CD8-positive, alpha-beta memory T cell (primary cell): ENCODE results near the gene ADORA2A. TPM values are rescaled to one million over a fixed set of nuclear protein-coding genes. Genes with fewer than 3 reads are reported as not detected.
A peak's percentile ranks its signal among the peaks of the same experiment; 100 is the strongest.

Experiments
- CTCF ChIA-PET: fragments of 350-600 bp; sonication (Branson Sonifier 250); formaldehyde crosslinking; loops from one replicate; lab custom pipeline; 2021; ENCODE audit warnings: antibody characterized with exemption; lab: Charles Lee
- POLR2A ChIA-PET: fragments of 350-600 bp; sonication (Branson Sonifier 250); formaldehyde crosslinking; loops from one replicate; lab custom pipeline; 2021; ENCODE audit warnings: antibody characterized with exemption; lab: Charles Lee
- DNase-seq, 5 donors: peaks; one replicate each; pipeline versions ENCODE4 v3.0.0 to v3.0.0-alpha.2; 2020 to 2022; ENCODE audit warnings: mixed read lengths in 1 of 5
- H3K27ac ChIP-seq: one replicate; pipeline ENCODE4 v1.7.0; 2013; ENCODE audit warnings: low read depth, mild to moderate bottlenecking, low read length, moderate library complexity
- H3K27me3 ChIP-seq: 2 replicates; pipeline ENCODE4 v1.7.0; 2013; ENCODE audit warnings: low read length, mild to moderate bottlenecking; ENCODE audit not compliant: insufficient read depth, poor library complexity, severe bottlenecking
- H3K36me3 ChIP-seq: 2 replicates; pipeline ENCODE4 v1.7.0; 2013; ENCODE audit warnings: mild to moderate bottlenecking, low read length, moderate library complexity; ENCODE audit not compliant: insufficient read depth
- H3K4me1 ChIP-seq: 2 replicates; pipeline ENCODE4 v1.7.0; 2013; ENCODE audit warnings: mild to moderate bottlenecking, low read length, moderate library complexity; ENCODE audit not compliant: insufficient read depth
- H3K4me3 ChIP-seq: 2 replicates; pipeline ENCODE4 v1.7.0; 2013; ENCODE audit warnings: mild to moderate bottlenecking, low read length
- H3K9me3 ChIP-seq: 2 replicates; pipeline ENCODE4 v1.7.0; 2013; ENCODE audit warnings: mild to moderate bottlenecking, low read length
- H3K27ac Mint-ChIP-seq, 8 donors: one replicate each; pipeline ENCODE4 v1.8.0; 2020 to 2021; ENCODE audit warnings: mixed read lengths in 8 of 8, mild to moderate bottlenecking in 6 of 8, inconsistent platforms in 3 of 8, moderate library complexity in 3 of 8
- H3K27me3 Mint-ChIP-seq, 2 donors: one replicate each; pipeline ENCODE4 v1.8.0; 2020 to 2021; ENCODE audit warnings: mixed read lengths in 2 of 2, mild to moderate bottlenecking in 1 of 2, moderate library complexity in 1 of 2
- H3K36me3 Mint-ChIP-seq, 3 donors: one replicate each; pipeline ENCODE4 v1.8.0; 2020 to 2021; ENCODE audit warnings: mixed read lengths in 3 of 3, inconsistent platforms in 1 of 3, mild to moderate bottlenecking in 1 of 3
- H3K4me1 Mint-ChIP-seq, 3 donors: one replicate each; pipeline ENCODE4 v1.8.0; 2020 to 2021; ENCODE audit warnings: mixed read lengths in 3 of 3, inconsistent platforms in 1 of 3, mild to moderate bottlenecking in 1 of 3
- H3K4me3 Mint-ChIP-seq, 7 donors: one replicate each; pipeline ENCODE4 v1.8.0; 2020 to 2021; ENCODE audit warnings: mixed read lengths in 7 of 7, mild to moderate bottlenecking in 6 of 7, moderate library complexity in 4 of 7, inconsistent platforms in 2 of 7
- H3K9me3 Mint-ChIP-seq, 5 donors: one replicate each; pipeline ENCODE4 v1.8.0; 2020 to 2022; ENCODE audit warnings: mixed read lengths in 5 of 5, mild to moderate bottlenecking in 3 of 5, moderate library complexity in 2 of 5, inconsistent platforms in 1 of 5
- polyA plus RNA-seq: library from polyadenylated mRNA; unstranded; fragments of 300-500 nt; fragmentation: Illumina TruSeq; gene quantifications from one replicate; pipeline ENCODE4 v1.2.3, GENCODE V29; 2021
- total RNA-seq, 2 experiments: library from RNA; stranded (reverse); gene quantifications; one replicate each; pipeline ENCODE4 v1.2.3, GENCODE V29; 2021

ADORA2A gene
- total and polyA plus RNA-seq, 3 experiments from 2014 or later = 23.2 to 89.6 (median 26.7) TPM

DNA sequence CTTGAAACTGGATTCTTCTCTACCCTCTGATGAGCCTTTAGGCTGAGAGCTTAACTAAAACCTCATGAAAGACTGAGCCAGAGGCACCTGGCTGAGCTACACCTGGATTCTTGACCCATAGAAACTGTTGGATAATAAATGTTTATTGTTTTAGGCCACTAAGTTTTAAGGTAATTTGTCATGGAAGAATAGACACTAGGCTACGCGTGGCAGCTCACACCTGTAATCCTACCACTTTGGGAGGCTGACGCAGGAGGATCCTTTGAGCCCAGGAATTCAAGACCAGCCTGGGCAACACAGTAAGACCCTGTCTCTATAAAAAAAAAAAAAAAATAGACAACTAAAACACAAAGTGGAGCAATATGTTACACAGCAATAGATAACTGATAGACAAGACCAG is 38.6 kb downstream of the ADORA2A start:
- H3K4me1 ChIP-seq = peaks cover 5% of the 10 kb centered on the region
- no peak overlapping the region for H3K4me3 ChIP-seq
- H3K9me3 ChIP-seq = no peaks in the 10 kb centered on the region
- Mint-ChIP-seq H3K27me3 (no peaks in the 10 kb centered on the region), H3K27ac (peak overlapping the region in 1 of 8 donors; percentile 90), H3K4me3 (no peak overlapping the region), H3K4me1 (peaks cover 0 to 2% (median 0%) of the 10 kb centered on the region in 3 donors), H3K36me3 (no peaks in the 10 kb centered on the region), H3K9me3 (no peaks in the 10 kb centered on the region)
- ChIA-PET POLR2A (no interaction called here), CTCF (interaction anchor here (0.7 kb wide), 1 partner anchor 88 kb away, joined by 3 read pairs; no protein-coding TSS in a partner anchor)
- no peak for DNase-seq
- H3K27me3 ChIP-seq = no peaks in the 10 kb centered on the region
- no peak overlapping the region for H3K27ac ChIP-seq
- H3K36me3 ChIP-seq = no peaks in the 10 kb centered on the region

DNA sequence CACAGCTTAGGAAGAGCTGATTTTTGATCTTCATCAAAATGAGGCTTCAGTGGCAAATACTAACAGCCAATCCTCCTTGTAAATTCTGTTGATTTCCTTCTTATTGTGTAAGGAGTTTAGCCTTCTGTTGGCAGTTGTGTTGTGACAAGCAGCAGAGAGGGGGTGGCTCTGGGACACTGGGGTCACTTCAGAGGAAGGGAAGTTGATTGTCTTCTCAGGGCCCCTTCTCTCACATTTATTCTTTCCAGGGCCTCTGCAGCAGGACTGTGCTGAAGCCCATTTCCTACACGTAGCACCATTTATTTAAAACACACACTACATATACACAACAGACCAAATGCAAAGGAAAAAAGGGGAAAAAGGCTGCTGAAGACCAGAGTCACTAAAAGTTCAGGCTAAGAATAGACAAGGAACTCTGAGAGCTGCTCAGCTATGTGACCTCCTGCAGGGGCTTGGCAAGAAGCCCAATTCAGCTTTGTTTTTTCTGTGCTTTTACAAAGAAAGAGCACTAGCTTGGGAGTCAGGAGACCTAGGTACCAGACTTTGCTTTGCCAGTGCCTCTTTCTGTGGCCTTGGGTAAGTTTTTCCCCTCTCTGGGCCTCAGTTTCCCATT is 39.4 kb downstream of the ADORA2A start:
- no peak overlapping the region for H3K4me3 Mint-ChIP-seq
- no peaks in the 10 kb centered on the region for H3K27me3 Mint-ChIP-seq
- Histone ChIP-seq H3K27me3 (no peaks in the 10 kb centered on the region), H3K36me3 (no peaks in the 10 kb centered on the region), H3K4me3 (no peak overlapping the region), H3K4me1 (peaks cover 5% of the 10 kb centered on the region), H3K9me3 (no peaks in the 10 kb centered on the region), H3K27ac (no peak overlapping the region)
- H3K27ac Mint-ChIP-seq = no peak overlapping the region
- H3K4me1 Mint-ChIP-seq = no peaks in the 10 kb centered on the region
- DNase-seq = no peak
- CTCF ChIA-PET = interaction anchor here (0.7 kb wide), 1 partner anchor 87 kb away, joined by 3 read pairs; no protein-coding TSS in a partner anchor
- no peaks in the 10 kb centered on the region for H3K9me3 Mint-ChIP-seq
- no peaks in the 10 kb centered on the region for H3K36me3 Mint-ChIP-seq
- POLR2A ChIA-PET = no interaction called here

DNA sequence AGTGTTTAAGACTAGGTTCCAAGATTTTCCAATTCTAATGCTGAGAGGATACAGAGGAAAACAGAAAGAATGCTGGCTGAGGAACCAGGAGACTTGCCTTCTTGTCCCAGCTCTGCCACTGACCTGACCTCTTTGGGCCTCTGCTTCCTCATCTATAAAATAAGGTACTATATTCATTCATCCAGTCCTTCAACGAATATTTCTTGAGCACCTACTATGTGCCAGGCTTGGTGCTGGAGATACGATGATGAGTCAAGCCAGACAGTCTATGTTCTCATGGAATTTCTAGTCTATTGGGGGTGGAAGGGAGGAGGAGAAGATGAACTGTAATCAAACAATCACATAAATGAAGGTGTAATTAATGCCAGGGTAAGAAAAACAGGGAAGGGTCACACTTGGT is 39.9 kb downstream of the ADORA2A start:
- POLR2A ChIA-PET = no interaction called here
- Mint-ChIP-seq H3K9me3 (no peaks in the 10 kb centered on the region), H3K36me3 (peaks cover 0 to 3% (median 0%) of the 10 kb centered on the region in 3 donors), H3K27ac (no peak overlapping the region), H3K4me1 (no peaks in the 10 kb centered on the region), H3K27me3 (no peaks in the 10 kb centered on the region), H3K4me3 (no peak overlapping the region)
- CTCF ChIA-PET = interaction anchor here (2.0 kb wide), 1 partner anchor 43 kb away, joined by 6 read pairs; no protein-coding TSS in a partner anchor
- Histone ChIP-seq H3K9me3 (no peaks in the 10 kb centered on the region), H3K27ac (no peak overlapping the region), H3K4me3 (no peak overlapping the region), H3K36me3 (no peaks in the 10 kb centered on the region), H3K4me1 (peaks cover 5% of the 10 kb centered on the region), H3K27me3 (no peaks in the 10 kb centered on the region)
- DNase-seq = no peak

DNA sequence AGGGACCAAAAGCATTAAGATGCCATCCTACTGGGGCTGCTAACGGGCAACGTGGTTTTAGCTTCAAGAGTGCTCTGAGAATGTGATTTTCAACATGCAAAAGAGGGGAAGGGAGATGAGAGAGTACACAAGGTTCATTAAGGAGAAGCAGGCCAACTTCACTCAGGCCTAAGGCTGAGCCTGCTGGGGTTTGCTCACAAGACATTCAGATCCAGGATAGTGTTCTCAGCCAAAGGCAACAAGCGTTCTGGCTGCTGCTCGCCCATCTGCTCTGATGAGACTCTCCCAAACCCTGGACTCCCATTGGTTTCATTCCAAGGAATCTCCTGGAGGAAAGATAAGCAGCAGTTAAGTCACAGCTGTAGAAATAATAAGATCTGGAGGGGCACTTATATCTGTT is 44.2 kb downstream of the ADORA2A start:
- ChIA-PET CTCF (no interaction called here), POLR2A (no interaction called here)
- Histone ChIP-seq H3K4me3 (no peak overlapping the region), H3K4me1 (peaks cover 4% of the 10 kb centered on the region), H3K27me3 (no peaks in the 10 kb centered on the region), H3K36me3 (no peaks in the 10 kb centered on the region), H3K9me3 (no peaks in the 10 kb centered on the region), H3K27ac (no peak overlapping the region)
- no peak overlapping the region for H3K4me3 Mint-ChIP-seq
- no peak for DNase-seq
- H3K27ac Mint-ChIP-seq = no peak overlapping the region
- H3K9me3 Mint-ChIP-seq = peaks cover 0 to 5% (median 0%) of the 10 kb centered on the region in 5 donors
- no peaks in the 10 kb centered on the region for H3K4me1 Mint-ChIP-seq
- peaks cover 0 to 3% (median 0%) of the 10 kb centered on the region in 3 donors for H3K36me3 Mint-ChIP-seq
- no peaks in the 10 kb centered on the region for H3K27me3 Mint-ChIP-seq

DNA sequence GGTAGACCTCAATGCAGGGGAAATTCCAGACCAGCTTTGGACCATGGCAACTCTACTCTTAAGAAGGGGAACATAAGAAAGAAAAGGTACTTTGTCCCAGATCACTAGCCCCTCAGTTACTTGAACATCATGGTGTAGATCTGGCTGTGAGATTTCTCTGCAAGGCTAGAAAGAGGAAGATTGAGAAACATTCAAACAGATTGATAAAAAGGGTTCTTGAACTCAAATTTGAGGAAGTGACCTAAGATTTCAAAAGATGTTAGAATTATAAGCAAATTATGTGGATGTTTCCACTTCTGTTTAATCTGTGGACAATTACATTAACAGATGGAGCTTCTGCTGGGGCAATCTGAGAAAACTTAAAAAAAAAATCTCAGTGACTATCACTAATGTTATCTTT is 45.9 kb downstream of the ADORA2A start:
- H3K9me3 Mint-ChIP-seq = peaks cover 0 to 5% (median 3%) of the 10 kb centered on the region in 5 donors
- no peaks in the 10 kb centered on the region for H3K4me1 ChIP-seq
- no peaks in the 10 kb centered on the region for H3K36me3 ChIP-seq
- no peaks in the 10 kb centered on the region for H3K4me1 Mint-ChIP-seq
- H3K9me3 ChIP-seq = no peaks in the 10 kb centered on the region
- peaks cover 0 to 5% (median 4%) of the 10 kb centered on the region in 3 donors for H3K36me3 Mint-ChIP-seq
- ChIA-PET POLR2A (no interaction called here), CTCF (interaction anchor here (1.5 kb wide), 1 partner anchor 13 kb away, joined by 3 read pairs; no protein-coding TSS in a partner anchor)
- no peak overlapping the region for H3K4me3 Mint-ChIP-seq
- no peak for DNase-seq
- H3K27ac ChIP-seq = no peak overlapping the region
- no peak overlapping the region for H3K4me3 ChIP-seq
- H3K27me3 ChIP-seq = no peaks in the 10 kb centered on the region
- H3K27me3 Mint-ChIP-seq = no peaks in the 10 kb centered on the region
- H3K27ac Mint-ChIP-seq = peak overlapping the region in 1 of 8 donors; percentile 69

DNA sequence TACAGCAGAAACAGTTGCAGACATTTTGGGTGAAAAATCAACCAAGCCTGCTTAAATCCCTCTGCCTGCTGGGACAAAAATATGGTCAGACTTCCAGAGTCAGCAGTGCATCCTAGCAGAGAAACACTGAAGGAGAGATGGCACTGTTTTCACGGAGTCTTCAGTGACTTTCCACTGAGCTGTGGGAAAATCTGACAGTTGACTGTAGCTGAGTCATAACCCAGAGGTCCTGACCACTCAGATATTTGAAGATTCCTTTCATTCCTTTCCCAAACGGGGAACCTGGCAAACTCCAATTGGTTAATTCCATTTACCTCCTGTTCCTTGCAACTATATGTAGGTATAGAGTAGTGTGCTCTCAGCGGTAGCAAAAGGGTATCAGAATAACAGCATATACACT is 46.8 kb downstream of the ADORA2A start:
- Mint-ChIP-seq H3K4me3 (no peak overlapping the region), H3K27me3 (no peaks in the 10 kb centered on the region), H3K27ac (no peak overlapping the region), H3K36me3 (peaks cover 0 to 12% (median 5%) of the 10 kb centered on the region in 3 donors), H3K9me3 (peaks cover 0 to 5% (median 3%) of the 10 kb centered on the region in 5 donors), H3K4me1 (no peaks in the 10 kb centered on the region)
- H3K36me3 ChIP-seq = no peaks in the 10 kb centered on the region
- H3K27ac ChIP-seq = no peak overlapping the region
- H3K9me3 ChIP-seq = no peaks in the 10 kb centered on the region
- DNase-seq = no peak
- ChIA-PET CTCF (no interaction called here), POLR2A (no interaction called here)
- H3K4me1 ChIP-seq = no peaks in the 10 kb centered on the region
- H3K4me3 ChIP-seq = no peak overlapping the region
- H3K27me3 ChIP-seq = no peaks in the 10 kb centered on the region

DNA sequence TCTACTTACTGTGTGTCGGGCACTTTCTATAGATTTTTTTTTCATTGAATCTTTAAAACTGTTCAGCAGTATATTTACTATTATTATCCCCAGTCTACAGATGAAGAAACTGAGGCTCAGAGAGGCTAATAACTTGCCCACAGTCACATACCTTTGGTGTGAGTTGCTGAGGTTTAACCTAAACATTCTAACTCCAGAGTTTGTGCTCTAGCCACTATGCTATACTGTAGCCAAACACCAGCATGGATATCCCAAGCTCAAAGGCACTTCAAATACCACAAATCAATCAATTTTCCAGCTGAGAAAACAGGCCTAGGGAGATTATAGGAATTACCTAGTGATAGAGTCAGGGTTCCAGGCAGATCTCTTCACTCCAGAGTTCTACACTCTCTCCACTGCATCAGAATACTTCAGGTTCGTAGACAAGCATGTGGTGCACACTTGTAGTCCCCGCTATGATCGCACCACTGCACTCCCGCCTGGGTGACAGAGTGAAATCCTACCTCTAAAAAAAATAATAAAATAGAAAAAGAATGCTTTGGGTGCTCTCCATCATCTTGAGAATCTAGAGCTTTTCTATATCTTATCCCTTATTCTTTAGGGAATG is 47.4 kb downstream of the ADORA2A start:
- Mint-ChIP-seq H3K4me3 (no peak overlapping the region), H3K4me1 (no peaks in the 10 kb centered on the region), H3K9me3 (peaks cover 0 to 5% (median 3%) of the 10 kb centered on the region in 5 donors), H3K36me3 (peaks cover 0 to 12% (median 5%) of the 10 kb centered on the region in 3 donors), H3K27ac (no peak overlapping the region), H3K27me3 (no peaks in the 10 kb centered on the region)
- DNase-seq = no peak
- H3K36me3 ChIP-seq = no peaks in the 10 kb centered on the region
- no peak overlapping the region for H3K4me3 ChIP-seq
- H3K27ac ChIP-seq = no peak overlapping the region
- no peaks in the 10 kb centered on the region for H3K9me3 ChIP-seq
- no peaks in the 10 kb centered on the region for H3K27me3 ChIP-seq
- no peaks in the 10 kb centered on the region for H3K4me1 ChIP-seq
- POLR2A ChIA-PET = no interaction called here
- CTCF ChIA-PET = no interaction called here

DNA sequence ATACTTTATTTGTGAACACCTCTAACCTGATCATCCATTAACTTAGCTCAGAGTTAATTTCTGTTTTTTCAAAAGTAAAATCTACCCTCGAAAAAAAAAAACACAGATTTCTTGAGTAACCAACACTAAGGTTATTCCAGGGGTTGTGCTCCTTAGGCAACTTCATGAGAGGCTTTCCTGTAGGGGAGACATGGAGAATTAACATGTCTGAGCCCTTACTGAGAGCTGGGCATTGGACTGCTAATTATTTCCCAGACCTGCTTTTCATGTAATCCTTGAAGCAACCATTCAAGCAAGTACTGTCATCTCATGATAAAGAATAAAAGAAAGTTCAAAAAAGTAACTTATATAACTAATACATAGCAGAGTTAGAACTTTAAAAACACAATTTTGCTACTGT is 54.2 kb downstream of the ADORA2A start:
- no peaks in the 10 kb centered on the region for H3K27me3 ChIP-seq
- ChIA-PET POLR2A (no interaction called here), CTCF (interaction anchor here (1.6 kb wide), 1 partner anchor 11 kb away, joined by 4 read pairs; no protein-coding TSS in a partner anchor)
- no peak overlapping the region for H3K4me3 ChIP-seq
- no peak overlapping the region for H3K27ac Mint-ChIP-seq
- no peaks in the 10 kb centered on the region for H3K4me1 ChIP-seq
- H3K27ac ChIP-seq = no peak overlapping the region
- H3K4me1 Mint-ChIP-seq = peaks cover 5 to 11% (median 6%) of the 10 kb centered on the region in 3 donors
- H3K9me3 Mint-ChIP-seq = peaks cover 0 to 3% (median 0%) of the 10 kb centered on the region in 5 donors
- no peaks in the 10 kb centered on the region for H3K9me3 ChIP-seq
- no peaks in the 10 kb centered on the region for H3K36me3 ChIP-seq
- H3K36me3 Mint-ChIP-seq = peaks cover 0 to 12% (median 2%) of the 10 kb centered on the region in 3 donors
- no peak for DNase-seq
- H3K27me3 Mint-ChIP-seq = peaks cover 0 to 2% of the 10 kb centered on the region in 2 donors
- H3K4me3 Mint-ChIP-seq = no peak overlapping the region
